DOHH2 (cell line): ENCODE data around the gene RAB8B.

Experiments used
- CTCF ChIP-seq: fragments of 200-600 bp; sonication (generic); IDR thresholded peaks from one replicate; pipeline ENCODE4 v1.5.1; 2014; ENCODE audit warnings: antibody characterized with exemption, mild to moderate bottlenecking, low read depth, low read length; ENCODE audit not compliant: poor library complexity, severe bottlenecking
- EZH2phosphoT487 ChIP-seq: fragments of 200-600 bp; sonication (generic); IDR thresholded peaks from 2 replicates; pipeline ENCODE4 v1.6.1; 2017; ENCODE audit warnings: borderline replicate concordance, mild to moderate bottlenecking, antibody characterized with exemption, low read length, moderate library complexity, mixed read lengths

- TF ChIP-seq EZH2phosphoT487: no peak
- TF ChIP-seq CTCF: no peak
These were observed 7.4 kb downstream of the RAB8B start for GRCh38 chr15:63196842-63197241.
